Transverse colon (tissue), 4 donors: ENCODE results near the gene PAPOLG. TPM values are rescaled to one million over a fixed set of nuclear protein-coding genes. Genes with fewer than 3 reads are reported as not detected.

Experiments
- DNase-seq: peaks from one replicate; pipeline ENCODE4 v3.0.0-alpha.2; 2019
- H3K27ac ChIP-seq, 4 donors: fragments of 200-600 bp; sonication (generic); 2 replicates each; pipeline ENCODE4 v1.5.1; 2016 to 2018; ENCODE audit warnings: inconsistent platforms in 4 of 4
- H3K27me3 ChIP-seq: fragments of 200-600 bp; sonication (generic); 2 replicates; pipeline ENCODE4 v1.5.1; 2017; ENCODE audit warnings: inconsistent platforms
- H3K36me3 ChIP-seq, 4 donors: fragments of 200-600 bp; sonication (generic); 2 replicates each; pipeline ENCODE4 v1.5.1; 2017 to 2019; ENCODE audit warnings: inconsistent platforms in 4 of 4
- H3K4me1 ChIP-seq, 4 donors: fragments of 200-600 bp; sonication (generic); 2 replicates each; pipeline ENCODE4 v1.5.1; 2017 to 2020; ENCODE audit warnings: inconsistent platforms in 4 of 4
- H3K4me3 ChIP-seq, 4 donors: fragments of 200-600 bp; sonication (generic); 1 replicate in 1 of 4; 2 replicates in 3 of 4; pipeline versions ENCODE4 v1.5.1 to v1.6.1; 2017 to 2019; ENCODE audit warnings: inconsistent platforms in 4 of 4
- H3K9me3 ChIP-seq, 2 donors: fragments of 200-600 bp; sonication (generic); 2 replicates each; pipeline ENCODE4 v1.5.1; 2017 to 2019; ENCODE audit warnings: inconsistent platforms in 2 of 2
- EP300 ChIP-seq: sonication (generic); formaldehyde crosslinking; IDR thresholded peaks from one replicate; pipeline ENCODE4 v1.6.1; 2017; ENCODE audit warnings: antibody characterized with exemption, low read depth
- POLR2A ChIP-seq: fragments of 450-650 bp; IDR thresholded peaks from one replicate; pipeline ENCODE4 v1.6.1; 2016; ENCODE audit warnings: antibody characterized with exemption, mild to moderate bottlenecking, moderate library complexity
- POLR2AphosphoS5 ChIP-seq, 3 donors: sonication (generic); formaldehyde crosslinking; IDR thresholded peaks; one replicate each; pipeline ENCODE4 v1.6.1; 2016; ENCODE audit warnings: antibody characterized with exemption in 3 of 3
- WGBS, 2 donors: methylation state at CpG; one replicate each; pipeline ENCODE4 v1.1.5; 2018; ENCODE audit warnings: low coverage in 1 of 2; 5-methylcytosine and 5-hydroxymethylcytosine counted together
- in situ Hi-C, 4 donors: fragments of 200-750 bp; cut with MboI; loops; one replicate each; pipeline versions ENCODE4 v1.15.0 to v1.15.1; 2017; ENCODE audit warnings: low sequenced_read_pairs in 3 of 4, low pct_ligation_motif_present in 1 of 4, low pct_unique_long_range_greater_than_20kb in 1 of 4
- intact Hi-C: fragments of 100-400 bp; cut with DNase I; formaldehyde crosslinking; loops from one replicate; pipeline ENCODE4 v1.15.1; 2023; ENCODE audit warnings: low total_unique reads
- total RNA-seq, 4 donors: library from RNA; depleted of rRNA; stranded (reverse); fragments of >200 nt; gene quantifications; one replicate each; pipeline ENCODE4 v1.1.0, GENCODE V29; 2016
- TF ChIP-seq, protein P1 (sequence below), 5 experiments: fragments of 200-600 bp in 3 of 5; fragments of 450-650 bp in 2 of 5; sonication (generic) in 3 of 5; IDR thresholded peaks; 1 replicate in 2 of 5; 2 replicates in 3 of 5; pipeline ENCODE4 v1.5.1; 2016 to 2017; ENCODE audit warnings: antibody characterized with exemption in 5 of 5, inconsistent platforms in 3 of 5, mild to moderate bottlenecking in 2 of 5, moderate library complexity in 1 of 5

PAPOLG gene
- total RNA-seq, 4 donors from 2014 or later = 6.0 to 16.5 (median 12.2) TPM

DNA sequence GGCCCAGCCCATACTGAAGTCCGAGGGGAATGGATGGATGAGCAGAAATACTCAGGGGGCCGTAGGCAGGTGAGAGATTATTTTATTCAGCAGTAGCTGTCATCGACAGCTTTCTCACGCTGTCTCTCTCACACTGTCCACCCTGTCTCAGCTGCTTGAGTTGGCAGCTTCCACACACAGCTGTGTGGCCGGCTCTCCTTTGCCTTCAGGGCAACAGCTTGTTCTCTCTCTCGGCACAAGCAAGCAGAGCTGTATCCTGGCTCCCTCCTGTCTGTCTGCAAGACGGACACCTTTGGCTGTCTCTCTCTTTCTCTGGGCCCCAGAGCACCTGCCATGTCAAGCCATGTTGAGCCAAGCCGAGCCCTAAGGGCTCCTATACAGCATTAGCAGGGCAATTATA, 9.8 kb upstream of the PAPOLG start:
- in situ Hi-C loops (no loop called here), intact Hi-C loops (no loop called here)
- no peaks in the 10 kb centered on the region for H3K36me3 ChIP-seq
- no peaks in the 10 kb centered on the region for H3K4me1 ChIP-seq
- 84 to 100% methylated on average over 3 to 8 of the region's 8 CpGs for WGBS, 2 donors
- no peaks in the 10 kb centered on the region for H3K27me3 ChIP-seq
- no peaks in the 10 kb centered on the region for H3K9me3 ChIP-seq
- no peak for TF ChIP-seq EP300
- TF ChIP-seq POLR2AphosphoS5 (IDR thresholded peaks at IDR 0.05) = no peak
- no peak for TF ChIP-seq POLR2A
- TF ChIP-seq, protein P1, sequence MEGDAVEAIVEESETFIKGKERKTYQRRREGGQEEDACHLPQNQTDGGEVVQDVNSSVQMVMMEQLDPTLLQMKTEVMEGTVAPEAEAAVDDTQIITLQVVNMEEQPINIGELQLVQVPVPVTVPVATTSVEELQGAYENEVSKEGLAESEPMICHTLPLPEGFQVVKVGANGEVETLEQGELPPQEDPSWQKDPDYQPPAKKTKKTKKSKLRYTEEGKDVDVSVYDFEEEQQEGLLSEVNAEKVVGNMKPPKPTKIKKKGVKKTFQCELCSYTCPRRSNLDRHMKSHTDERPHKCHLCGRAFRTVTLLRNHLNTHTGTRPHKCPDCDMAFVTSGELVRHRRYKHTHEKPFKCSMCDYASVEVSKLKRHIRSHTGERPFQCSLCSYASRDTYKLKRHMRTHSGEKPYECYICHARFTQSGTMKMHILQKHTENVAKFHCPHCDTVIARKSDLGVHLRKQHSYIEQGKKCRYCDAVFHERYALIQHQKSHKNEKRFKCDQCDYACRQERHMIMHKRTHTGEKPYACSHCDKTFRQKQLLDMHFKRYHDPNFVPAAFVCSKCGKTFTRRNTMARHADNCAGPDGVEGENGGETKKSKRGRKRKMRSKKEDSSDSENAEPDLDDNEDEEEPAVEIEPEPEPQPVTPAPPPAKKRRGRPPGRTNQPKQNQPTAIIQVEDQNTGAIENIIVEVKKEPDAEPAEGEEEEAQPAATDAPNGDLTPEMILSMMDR (IDR thresholded peaks at IDR 0.05) = no peak
- no peak overlapping the region for H3K4me3 ChIP-seq
- H3K27ac ChIP-seq = no peak overlapping the region
- no peak for DNase-seq

DNA sequence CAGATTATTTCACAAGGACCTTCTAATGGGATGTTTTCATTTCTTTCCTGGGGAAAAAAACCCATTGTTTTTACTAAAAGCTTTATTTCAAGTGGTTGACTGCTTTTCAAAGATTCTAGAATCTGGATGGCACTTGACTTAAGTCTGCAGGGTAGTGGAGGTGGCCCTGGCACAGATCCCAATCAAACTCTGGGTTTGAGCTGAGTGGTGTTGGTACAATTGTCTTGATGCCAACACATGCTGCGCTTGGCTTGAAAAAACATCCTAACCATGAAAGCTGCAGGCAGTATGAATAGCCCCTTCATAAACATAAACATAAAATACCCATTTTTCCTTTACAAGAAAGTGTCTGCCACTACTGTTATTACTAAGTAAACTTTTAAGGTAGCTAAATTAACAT, 3.6 kb downstream of the PAPOLG start:
- H3K27ac ChIP-seq = no peak overlapping the region
- in situ Hi-C loops (no loop called here), intact Hi-C loops (no loop called here)
- no peaks in the 10 kb centered on the region for H3K27me3 ChIP-seq
- H3K36me3 ChIP-seq = peaks cover 0 to 34% (median 15%) of the 10 kb centered on the region in 4 donors
- peaks cover 0 to 29% (median 15%) of the 10 kb centered on the region in 4 donors for H3K4me1 ChIP-seq
- H3K4me3 ChIP-seq = no peak overlapping the region
- H3K9me3 ChIP-seq = no peaks in the 10 kb centered on the region
- WGBS, 2 donors = 58% methylated on average over 1 of the region's 1 CpG; no CpG with 5 or more reads in 1 of the 2 donors
- no peak for DNase-seq
- TF ChIP-seq POLR2A = no peak
- TF ChIP-seq POLR2AphosphoS5 (IDR thresholded peaks at IDR 0.05) = no peak
- no peak for TF ChIP-seq EP300
- TF ChIP-seq, protein P1 (IDR thresholded peaks at IDR 0.05) = no peak

DNA sequence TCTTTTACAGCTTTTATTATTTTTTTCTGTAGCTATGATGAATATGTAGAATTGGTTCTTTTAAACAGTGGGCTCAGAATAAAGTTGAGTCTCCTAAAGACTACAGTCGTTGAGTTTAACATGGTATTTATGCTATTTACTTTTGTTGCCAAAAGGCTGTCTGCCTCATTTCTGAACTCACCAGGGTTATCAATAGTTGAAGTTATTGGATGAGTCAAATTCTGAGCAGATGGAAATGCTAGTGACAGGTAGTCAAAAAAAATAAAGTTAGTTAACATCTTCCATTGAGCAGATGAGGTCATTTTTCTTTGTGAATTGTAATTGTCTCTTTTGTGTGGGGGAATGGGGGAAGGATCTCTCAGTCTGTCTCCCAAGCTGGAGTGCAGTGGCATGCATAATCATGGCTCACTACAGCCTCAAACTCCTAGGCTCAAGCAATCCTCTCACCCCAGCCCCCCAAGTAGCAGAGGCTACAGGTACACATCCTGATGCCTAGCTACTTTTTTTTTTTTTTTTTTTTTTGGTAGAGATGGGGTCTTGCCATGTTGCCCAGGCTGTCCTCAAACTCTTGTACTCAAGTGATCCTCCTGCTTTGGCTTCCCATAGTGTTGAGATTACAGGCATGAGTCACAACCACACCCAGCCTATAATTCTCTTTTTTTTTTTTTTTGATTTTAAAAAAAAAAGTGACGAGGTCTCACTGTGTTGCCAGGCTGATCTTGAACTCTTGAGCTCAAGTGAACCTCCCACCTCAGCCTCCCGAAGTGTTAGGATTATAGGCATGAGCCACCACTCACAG, 8.9 kb downstream of the PAPOLG start:
- Histone ChIP-seq H3K27ac (no peak overlapping the region), H3K4me3 (no peak overlapping the region), H3K27me3 (no peaks in the 10 kb centered on the region), H3K9me3 (no peaks in the 10 kb centered on the region), H3K4me1 (peaks cover 0 to 17% (median 3%) of the 10 kb centered on the region in 4 donors), H3K36me3 (peaks cover 0 to 54% (median 24%) of the 10 kb centered on the region in 4 donors)
- in situ Hi-C loops = no loop called here
- DNase-seq = no peak
- TF ChIP-seq EP300 (no peak), POLR2A (no peak), POLR2AphosphoS5 (IDR thresholded peaks at IDR 0.05) (no peak)
- TF ChIP-seq, protein P1 (IDR thresholded peaks at IDR 0.05) = no peak
- intact Hi-C loops = no loop called here
- WGBS, 2 donors = 67 to 71% methylated on average over 2 to 3 of the region's 3 CpGs

DNA sequence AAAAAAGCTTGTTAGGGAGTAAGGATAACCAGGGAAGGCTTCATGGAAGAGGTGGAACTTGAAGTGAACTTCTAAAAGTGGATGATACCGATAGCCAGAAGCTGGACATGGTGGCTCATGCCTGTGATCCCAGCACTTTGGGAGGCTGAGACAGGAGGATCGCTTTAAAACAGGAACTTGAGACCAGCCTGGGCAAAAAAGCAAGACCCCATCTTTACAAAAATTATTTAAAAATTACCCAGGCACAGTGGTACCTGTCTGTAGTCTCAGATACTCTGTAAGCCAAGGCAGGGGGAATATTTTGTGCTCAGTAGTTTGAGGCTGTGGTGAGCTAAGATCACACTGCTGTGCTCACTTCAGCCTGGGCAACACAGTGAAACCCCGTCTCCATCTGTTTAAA, 10.2 kb downstream of the PAPOLG start:
- DNase-seq = no peak
- no peaks in the 10 kb centered on the region for H3K27me3 ChIP-seq
- H3K9me3 ChIP-seq = no peaks in the 10 kb centered on the region
- in situ Hi-C loops = no loop called here
- no peak overlapping the region for H3K4me3 ChIP-seq
- peaks cover 0 to 17% (median 3%) of the 10 kb centered on the region in 4 donors for H3K4me1 ChIP-seq
- 94 to 97% methylated on average over 3 of the region's 3 CpGs for WGBS, 2 donors
- no peak overlapping the region for H3K27ac ChIP-seq
- TF ChIP-seq, protein P1 (IDR thresholded peaks at IDR 0.05) = no peak
- no peak for TF ChIP-seq EP300
- no peak for TF ChIP-seq POLR2AphosphoS5 (IDR thresholded peaks at IDR 0.05)
- TF ChIP-seq POLR2A = no peak
- intact Hi-C loops = no loop called here
- H3K36me3 ChIP-seq = peaks cover 0 to 50% (median 19%) of the 10 kb centered on the region in 4 donors
